ENCODE measurements around the gene NAT10.

DNA sequence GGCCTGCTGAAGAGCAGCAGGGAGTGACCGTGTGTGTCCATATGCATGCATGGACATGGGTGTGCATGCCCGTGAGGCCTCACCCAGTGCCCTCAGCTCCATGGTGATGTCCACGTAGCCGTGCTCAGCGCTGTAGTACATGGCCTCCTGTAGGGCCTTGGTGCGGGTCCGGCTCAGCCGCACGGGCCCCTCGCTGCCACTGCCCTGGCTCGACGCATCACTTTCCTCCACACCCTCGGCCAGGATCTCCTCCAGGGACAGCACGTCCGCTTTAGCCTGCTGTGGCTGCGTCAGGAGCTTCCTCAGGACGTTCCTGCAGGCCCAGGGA, 57.0 kb downstream of the NAT10 start:
- no peak for TF ChIP-seq POLR2A (IDR thresholded peaks at IDR 0.05)
- TF ChIP-seq CTCF (IDR thresholded peaks at IDR 0.05), result no peak
